HEK293 (cell line): ENCODE results near the gene SVOP.

Experiments
- CTCF ChIA-PET: fragments of 350-600 bp; formaldehyde crosslinking; extraction: SDS; loops from one replicate; lab custom pipeline; 2021; ENCODE audit warnings: antibody characterized with exemption; lab: Yijun Ruan, JAX
- POLR2A ChIA-PET: fragments of 300-600 bp; formaldehyde crosslinking; extraction: SDS; loops from one replicate; lab custom pipeline; 2020; ENCODE audit warnings: antibody characterized with exemption, inconsistent platforms; lab: Yijun Ruan, JAX
- H3K27ac ChIP-seq: fragments of 200-500 bp; sonication (Bioruptor generic); 2 replicates; pipeline ENCODE4 v1.5.1; 2014; ENCODE audit warnings: low read depth, low read length, control low read depth, inconsistent platforms; ENCODE audit errors: extremely low read depth
- H3K36me3 ChIP-seq, 2 experiments: fragments of 200-500 bp in 1 of 2; sonication (Bioruptor generic) in 1 of 2; 1 replicate in 1 of 2; 2 replicates in 1 of 2; pipeline ENCODE4 v1.5.1; 2014 to 2017; ENCODE audit warnings: inconsistent platforms in 2 of 2, low read length in 2 of 2; ENCODE audit not compliant: control insufficient read depth in 2 of 2, insufficient read depth in 1 of 2
- H3K4me1 ChIP-seq: fragments of 200-500 bp; sonication (Bioruptor generic); 2 replicates; pipeline ENCODE4 v1.5.1; 2014; ENCODE audit warnings: mild to moderate bottlenecking, low read length, inconsistent platforms; ENCODE audit not compliant: control insufficient read depth, insufficient read depth
- H3K4me3 ChIP-seq: 2 replicates; pipeline ENCODE4 v1.5.1; 2011; ENCODE audit warnings: low read depth, mild to moderate bottlenecking, control low read depth, low read length, moderate library complexity
- H3K9me3 ChIP-seq: fragments of 200-500 bp; sonication (Bioruptor generic); 2 replicates; pipeline ENCODE4 v1.5.1; 2014; ENCODE audit warnings: low read depth, low read length, inconsistent platforms; ENCODE audit not compliant: control insufficient read depth, insufficient read depth
- HIC1 ChIP-seq: fragments of 450-650 bp; formaldehyde crosslinking; IDR thresholded peaks from 2 replicates; pipeline ENCODE4 v1.5.1; 2016; ENCODE audit warnings: missing biosample characterization, missing genetic modification characterization
- HOXC10 ChIP-seq: sonication (generic); formaldehyde crosslinking; IDR thresholded peaks from 2 replicates; pipeline ENCODE4 v1.8.1; 2023; ENCODE audit warnings: mild to moderate bottlenecking, missing genetic modification reagents
- KLF7 ChIP-seq: fragments of 450-650 bp; formaldehyde crosslinking; IDR thresholded peaks from 2 replicates; pipeline ENCODE4 v1.5.1; 2016; ENCODE audit warnings: missing biosample characterization, missing genetic modification characterization, borderline replicate concordance
- PBX3 ChIP-seq: sonication (generic); formaldehyde crosslinking; IDR thresholded peaks from 2 replicates; pipeline ENCODE4 v1.8.1; 2022; ENCODE audit warnings: mild to moderate bottlenecking, moderate library complexity, missing genetic modification reagents
- SALL2 ChIP-seq: fragments of 450-650 bp; formaldehyde crosslinking; IDR thresholded peaks from 2 replicates; pipeline ENCODE4 v1.5.0; 2017; ENCODE audit warnings: missing biosample characterization, mild to moderate bottlenecking, missing genetic modification characterization, borderline replicate concordance
- ZNF132 ChIP-seq: fragments of 450-650 bp; formaldehyde crosslinking; IDR thresholded peaks from 2 replicates; pipeline ENCODE4 v1.5.1; 2017; ENCODE audit warnings: missing biosample characterization, missing genetic modification characterization, borderline replicate concordance
- ZNF146 ChIP-seq: fragments of 450-650 bp; formaldehyde crosslinking; IDR thresholded peaks from 2 replicates; pipeline ENCODE4 v1.5.1; 2016; ENCODE audit warnings: missing biosample characterization, missing genetic modification characterization
- ZNF248 ChIP-seq: fragments of 450-650 bp; formaldehyde crosslinking; IDR thresholded peaks from 2 replicates; pipeline ENCODE4 v1.5.1; 2017; ENCODE audit warnings: missing biosample characterization, missing genetic modification characterization
- ZNF292 ChIP-seq: fragments of 450-650 bp; formaldehyde crosslinking; IDR thresholded peaks from 2 replicates; pipeline ENCODE4 v1.5.1; 2016; ENCODE audit warnings: low read depth, missing biosample characterization, missing genetic modification characterization, borderline replicate concordance
- ZNF341 ChIP-seq: fragments of 450-650 bp; formaldehyde crosslinking; IDR thresholded peaks from 2 replicates; pipeline ENCODE4; 2016; ENCODE audit warnings: low read depth, missing biosample characterization, missing genetic modification characterization
- ZNF366 ChIP-seq: fragments of 450-650 bp; formaldehyde crosslinking; conservative IDR thresholded peaks from 2 replicates; pipeline ENCODE4 v1.5.1; 2016; ENCODE audit warnings: missing biosample characterization, missing genetic modification characterization
- ZNF501 ChIP-seq: fragments of 450-650 bp; formaldehyde crosslinking; IDR thresholded peaks from 2 replicates; pipeline ENCODE4 v1.5.1; 2016; ENCODE audit warnings: missing biosample characterization, missing genetic modification characterization
- ZNF544 ChIP-seq: fragments of 450-650 bp; formaldehyde crosslinking; IDR thresholded peaks from 2 replicates; pipeline ENCODE4 v1.5.0; 2017; ENCODE audit warnings: missing biosample characterization, missing genetic modification characterization
- ZNF580 ChIP-seq: fragments of 450-650 bp; formaldehyde crosslinking; IDR thresholded peaks from 2 replicates; pipeline ENCODE4 v1.5.1; 2016; ENCODE audit warnings: missing biosample characterization, missing genetic modification characterization
- ZNF645 ChIP-seq: fragments of 450-650 bp; formaldehyde crosslinking; IDR thresholded peaks from 2 replicates; pipeline ENCODE4; 2016; ENCODE audit warnings: missing biosample characterization, missing genetic modification characterization
- ZNF830 ChIP-seq: fragments of 450-650 bp; IDR thresholded peaks from 2 replicates; pipeline ENCODE4 v1.5.0; 2018; ENCODE audit warnings: missing biosample characterization, missing genetic modification characterization, low read depth, mild to moderate bottlenecking, moderate library complexity
- ZSCAN4 ChIP-seq: fragments of 450-650 bp; formaldehyde crosslinking; IDR thresholded peaks from 2 replicates; pipeline ENCODE4 v1.5.1; 2017; ENCODE audit warnings: missing biosample characterization, missing genetic modification characterization
- ZXDB ChIP-seq: fragments of 450-650 bp; formaldehyde crosslinking; IDR thresholded peaks from 2 replicates; pipeline ENCODE4 v1.5.1; 2016; ENCODE audit warnings: missing biosample characterization, missing genetic modification characterization

Gene SVOP

GRCh38 chr12:108875682-108876361 lies 145.0 kb downstream of the SVOP start:
- no peak overlapping the region for H3K4me3 ChIP-seq
- ChIA-PET POLR2A (no interaction called here), CTCF (interaction anchor here (0.6 kb wide), 4 partner anchors 16 to 431 kb away, joined by 3 to 4 read pairs (median 3); no protein-coding TSS in a partner anchor)
- H3K4me1 ChIP-seq, result no peaks in the 10 kb centered on the region
- no peaks in the 10 kb centered on the region for H3K9me3 ChIP-seq
- no peak overlapping the region for H3K27ac ChIP-seq
- no peaks in the 10 kb centered on the region for H3K36me3 ChIP-seq
- no peak for TF ChIP-seq PBX3 (CRISPR knock-in tag)
- TF ChIP-seq ZNF580 (tag by site-specific recombination), result 0 out of 2 replicates have a peak, but pooled peaks have one; percentile 30
- peak; percentile 97 for TF ChIP-seq ZNF146 (tag by site-specific recombination)
- TF ChIP-seq, all 188 proteins: peak for 2

- Histone ChIP-seq H3K27ac (no peak overlapping the region), H3K4me1 (no peaks in the 10 kb centered on the region), H3K36me3 (no peaks in the 10 kb centered on the region)
- TF ChIP-seq ZNF544 (no peak), ZSCAN4 (peak; percentile 49), ZNF366 (peak; percentile 62), ZNF830 (tag by site-specific recombination) (no peak), PBX3 (CRISPR knock-in tag) (no peak)
- TF ChIP-seq, all 188 proteins: peak for 2
- ChIA-PET POLR2A (interaction anchor here (0.6 kb wide), 1 partner anchor 25 kb away, joined by 8 read pairs; no protein-coding TSS in a partner anchor), CTCF (interaction anchor here (0.6 to 1.9 kb wide), 2 partner anchors 9 to 89 kb away, joined by 3 to 8 read pairs; no protein-coding TSS in a partner anchor)
- Histone ChIP-seq H3K4me3 (no peak overlapping the region), H3K9me3 (no peaks in the 10 kb centered on the region)
Observed at GRCh38 chr12:108875280-108875679, 145.6 kb downstream of the SVOP start.

- TF ChIP-seq ZXDB (tag by site-specific recombination), result no peak
- no peak for TF ChIP-seq ZNF248 (tag by site-specific recombination)
- TF ChIP-seq ZNF501, result no peak
- TF ChIP-seq ZNF580 (tag by site-specific recombination), result no peak
- no peak for TF ChIP-seq KLF7 (tag by site-specific recombination)
- no peak for TF ChIP-seq ZNF341 (tag by site-specific recombination)
- no peak for TF ChIP-seq SALL2 (tag by site-specific recombination)
- TF ChIP-seq PBX3 (CRISPR knock-in tag), result no peak
- TF ChIP-seq HIC1 (tag by site-specific recombination), result no peak
- TF ChIP-seq ZNF132 (tag by site-specific recombination), result no peak
- TF ChIP-seq ZNF292, result no peak
- no peak for TF ChIP-seq HOXC10 (CRISPR knock-in tag)
- TF ChIP-seq ZNF645, result no peak
- TF ChIP-seq ZNF366, result no peak
- H3K27ac ChIP-seq, result no peak overlapping the region
- POLR2A ChIA-PET, result no interaction called here
- H3K36me3 ChIP-seq, result no peaks in the 10 kb centered on the region
- no peaks in the 10 kb centered on the region for H3K4me1 ChIP-seq
- CTCF ChIA-PET, result no interaction called here
- H3K9me3 ChIP-seq, result no peaks in the 10 kb centered on the region
- H3K4me3 ChIP-seq, result no peak overlapping the region
Observed at GRCh38 chr12:108868781-108869180, 152.1 kb downstream of the SVOP start.
